ENCODE results near the gene NUDC. TPM values are rescaled to one million over a fixed set of nuclear protein-coding genes. Genes with fewer than 3 reads are reported as not detected.
"Not testable (repeated sequence)": the region's sequence is repeated elsewhere in the genome, so short reads cannot be mapped to it uniquely, and the experiment has no call there.

The NUDC gene
- total RNA-seq, 1 donor from 2014 or later = 101 TPM

DNA sequence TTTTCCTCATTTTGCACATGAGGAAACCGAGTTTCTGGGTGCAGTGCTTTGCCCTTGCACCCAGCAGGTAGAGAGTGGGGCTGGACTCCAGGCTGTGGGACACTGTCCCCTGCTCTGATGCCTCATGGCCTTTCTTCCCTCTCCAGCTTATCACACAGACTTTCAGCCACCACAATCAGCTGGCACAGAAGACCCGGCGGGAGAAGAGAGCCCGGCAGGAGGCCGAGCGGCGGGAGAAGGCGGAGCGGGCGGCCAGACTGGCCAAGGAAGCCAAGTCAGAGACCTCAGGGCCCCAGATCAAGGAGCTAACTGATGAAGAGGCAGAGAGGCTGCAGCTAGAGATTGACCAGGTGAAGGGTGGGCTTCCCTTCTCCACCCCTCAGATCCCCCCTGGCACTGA is 19.8 kb downstream of the NUDC start:
- H3K27ac Mint-ChIP-seq = peak overlapping the region; percentile 41
- H3K4me1 Mint-ChIP-seq (ENCODE audit: low read depth) = peaks cover 13% of the 10 kb centered on the region
- H3K9me3 Mint-ChIP-seq (ENCODE audit: low read depth) = no peaks in the 10 kb centered on the region
- peaks cover 23% of the 10 kb centered on the region for H3K36me3 Mint-ChIP-seq (ENCODE audit: insufficient read depth)
- no peak for DNase-seq (ENCODE audit: low spot score, unreplicated experiment)
- no peaks in the 10 kb centered on the region for H3K27me3 Mint-ChIP-seq
- TF ChIP-seq, protein P1, sequence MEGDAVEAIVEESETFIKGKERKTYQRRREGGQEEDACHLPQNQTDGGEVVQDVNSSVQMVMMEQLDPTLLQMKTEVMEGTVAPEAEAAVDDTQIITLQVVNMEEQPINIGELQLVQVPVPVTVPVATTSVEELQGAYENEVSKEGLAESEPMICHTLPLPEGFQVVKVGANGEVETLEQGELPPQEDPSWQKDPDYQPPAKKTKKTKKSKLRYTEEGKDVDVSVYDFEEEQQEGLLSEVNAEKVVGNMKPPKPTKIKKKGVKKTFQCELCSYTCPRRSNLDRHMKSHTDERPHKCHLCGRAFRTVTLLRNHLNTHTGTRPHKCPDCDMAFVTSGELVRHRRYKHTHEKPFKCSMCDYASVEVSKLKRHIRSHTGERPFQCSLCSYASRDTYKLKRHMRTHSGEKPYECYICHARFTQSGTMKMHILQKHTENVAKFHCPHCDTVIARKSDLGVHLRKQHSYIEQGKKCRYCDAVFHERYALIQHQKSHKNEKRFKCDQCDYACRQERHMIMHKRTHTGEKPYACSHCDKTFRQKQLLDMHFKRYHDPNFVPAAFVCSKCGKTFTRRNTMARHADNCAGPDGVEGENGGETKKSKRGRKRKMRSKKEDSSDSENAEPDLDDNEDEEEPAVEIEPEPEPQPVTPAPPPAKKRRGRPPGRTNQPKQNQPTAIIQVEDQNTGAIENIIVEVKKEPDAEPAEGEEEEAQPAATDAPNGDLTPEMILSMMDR (IDR thresholded peaks at IDR 0.05; ENCODE audit: unreplicated experiment) = no peak
- H3K4me3 Mint-ChIP-seq (ENCODE audit: low read depth) = no peak overlapping the region

DNA sequence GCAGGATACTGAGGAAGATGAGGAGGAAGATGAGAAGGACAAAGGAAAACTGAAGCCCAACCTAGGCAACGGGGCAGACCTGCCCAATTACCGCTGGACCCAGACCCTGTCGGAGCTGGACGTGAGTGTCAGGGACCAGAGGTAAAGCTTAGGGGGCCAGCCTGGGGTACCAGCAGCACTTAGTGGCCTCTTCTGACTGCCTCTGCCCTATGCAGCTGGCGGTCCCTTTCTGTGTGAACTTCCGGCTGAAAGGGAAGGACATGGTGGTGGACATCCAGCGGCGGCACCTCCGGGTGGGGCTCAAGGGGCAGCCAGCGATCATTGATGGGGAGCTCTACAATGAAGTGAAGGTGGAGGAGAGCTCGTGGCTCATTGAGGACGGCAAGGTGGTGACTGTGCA is 21.1 kb downstream of the NUDC start:
- no peak for DNase-seq (ENCODE audit: low spot score, unreplicated experiment)
- H3K4me1 Mint-ChIP-seq (ENCODE audit: low read depth) = peaks cover 14% of the 10 kb centered on the region

DNA sequence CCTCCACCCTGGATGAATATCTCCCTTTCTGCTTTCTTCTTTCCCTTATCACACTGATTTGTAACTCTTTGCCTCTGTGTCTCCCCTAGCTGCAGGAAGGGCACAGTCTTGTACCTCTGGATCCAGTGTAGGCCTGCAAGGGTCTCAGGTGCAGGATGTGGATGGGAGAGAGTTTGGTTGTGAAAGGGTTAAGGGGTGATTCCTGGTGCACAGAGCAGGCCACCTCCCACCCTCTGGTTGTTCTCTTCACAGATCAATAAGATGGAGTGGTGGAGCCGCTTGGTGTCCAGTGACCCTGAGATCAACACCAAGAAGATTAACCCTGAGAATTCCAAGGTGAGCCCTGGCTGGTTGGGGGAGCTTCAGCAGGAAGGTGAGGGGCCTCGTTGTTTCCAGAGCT is 23.6 kb downstream of the NUDC start:
- no peaks in the 10 kb centered on the region for H3K27me3 Mint-ChIP-seq
- H3K27ac Mint-ChIP-seq = peak overlapping the region; percentile 88
- peaks cover 17% of the 10 kb centered on the region for H3K4me1 Mint-ChIP-seq (ENCODE audit: low read depth)
- H3K9me3 Mint-ChIP-seq (ENCODE audit: low read depth) = no peaks in the 10 kb centered on the region
- DNase-seq (ENCODE audit: low spot score, unreplicated experiment) = no peak
- H3K4me3 Mint-ChIP-seq (ENCODE audit: low read depth) = peak overlapping the region; percentile 32
- TF ChIP-seq, protein P1 (IDR thresholded peaks at IDR 0.05; ENCODE audit: unreplicated experiment) = no peak
- H3K36me3 Mint-ChIP-seq (ENCODE audit: insufficient read depth) = peaks cover 30% of the 10 kb centered on the region

More for the DNA sequence above, 21.1 kb downstream of the NUDC start:
- Mint-ChIP-seq H3K27ac (peak overlapping the region; percentile 60), H3K4me3 (ENCODE audit: low read depth) (no peak overlapping the region), H3K9me3 (ENCODE audit: low read depth) (no peaks in the 10 kb centered on the region), H3K27me3 (no peaks in the 10 kb centered on the region), H3K36me3 (ENCODE audit: insufficient read depth) (peaks cover 24% of the 10 kb centered on the region)
- TF ChIP-seq, protein P1 (IDR thresholded peaks at IDR 0.05; ENCODE audit: unreplicated experiment) = no peak

DNA sequence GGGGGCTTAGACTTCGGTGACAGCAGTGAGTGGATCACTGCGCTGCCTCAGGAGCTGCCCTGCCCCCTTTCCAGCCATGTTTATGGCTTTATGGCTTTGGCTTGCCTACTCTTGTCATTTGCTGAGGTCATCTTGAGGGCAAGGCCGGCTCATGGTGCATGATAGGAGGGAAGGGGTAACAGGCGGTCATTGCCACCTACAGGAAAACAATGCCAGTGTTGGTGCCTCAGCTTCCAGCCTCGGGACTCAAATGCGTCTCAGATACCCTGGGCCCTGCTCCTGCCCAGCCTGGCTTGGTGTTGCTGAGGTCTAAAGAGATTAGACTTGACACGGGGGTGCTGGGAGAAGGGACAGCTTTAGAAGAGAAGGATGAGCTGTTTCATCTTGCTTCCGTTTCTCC is 24.2 kb downstream of the NUDC start:
- no peak for DNase-seq (ENCODE audit: low spot score, unreplicated experiment)
- TF ChIP-seq, protein P1 (IDR thresholded peaks at IDR 0.05; ENCODE audit: unreplicated experiment) = no peak
- no peaks in the 10 kb centered on the region for H3K9me3 Mint-ChIP-seq (ENCODE audit: low read depth)
- peak overlapping the region; percentile 32 for H3K4me3 Mint-ChIP-seq (ENCODE audit: low read depth)
- peaks cover 31% of the 10 kb centered on the region for H3K36me3 Mint-ChIP-seq (ENCODE audit: insufficient read depth)
- H3K4me1 Mint-ChIP-seq (ENCODE audit: low read depth) = peaks cover 17% of the 10 kb centered on the region
- H3K27ac Mint-ChIP-seq = peak overlapping the region; percentile 88
- no peaks in the 10 kb centered on the region for H3K27me3 Mint-ChIP-seq

DNA sequence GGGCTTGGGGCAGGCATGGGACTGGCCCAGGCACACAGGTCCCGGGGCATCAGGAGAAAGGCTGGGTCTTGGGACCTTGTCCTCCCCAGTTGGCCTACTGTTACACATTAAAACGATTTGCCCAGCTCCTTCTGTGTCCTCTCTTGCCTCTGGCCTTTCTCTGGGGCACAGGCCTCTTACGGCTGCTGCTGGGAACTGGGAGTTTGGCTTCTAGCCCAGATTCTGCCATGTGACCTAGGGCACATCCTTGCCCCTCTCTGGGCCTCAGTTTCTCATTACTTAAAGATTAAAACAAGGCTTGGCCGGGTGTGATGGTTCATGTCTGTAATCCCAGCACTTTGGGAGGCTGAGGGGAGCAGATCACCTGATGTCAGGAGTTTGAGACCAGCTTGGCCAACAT is 24.7 kb downstream of the NUDC start:
- peak overlapping the region; percentile 88 for H3K27ac Mint-ChIP-seq
- no peaks in the 10 kb centered on the region for H3K9me3 Mint-ChIP-seq (ENCODE audit: low read depth)
- peaks cover 17% of the 10 kb centered on the region for H3K4me1 Mint-ChIP-seq (ENCODE audit: low read depth)
- no peak for DNase-seq (ENCODE audit: low spot score, unreplicated experiment)
- H3K4me3 Mint-ChIP-seq (ENCODE audit: low read depth) = no peak overlapping the region
- H3K27me3 Mint-ChIP-seq = no peaks in the 10 kb centered on the region
- H3K36me3 Mint-ChIP-seq (ENCODE audit: insufficient read depth) = peaks cover 33% of the 10 kb centered on the region
- TF ChIP-seq, protein P1 (IDR thresholded peaks at IDR 0.05; ENCODE audit: unreplicated experiment) = no peak

DNA sequence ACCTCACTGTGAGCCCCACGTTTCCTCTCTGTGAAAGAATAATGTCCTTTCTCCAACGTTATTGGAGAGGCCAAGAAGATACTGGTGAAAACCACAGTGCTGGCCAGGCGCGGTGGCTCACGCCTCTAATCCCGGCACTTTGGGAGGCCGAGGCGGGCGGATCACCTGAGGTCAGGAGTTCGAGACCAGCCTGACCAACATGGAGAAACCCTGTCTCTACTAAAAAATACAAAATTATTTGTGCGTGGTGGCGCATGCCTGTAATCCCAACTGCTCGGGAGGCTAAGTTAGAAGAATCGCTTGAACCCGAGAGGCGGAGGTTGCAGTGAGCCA is 27.1 kb downstream of the NUDC start:
- H3K27me3 Mint-ChIP-seq; H3K27ac Mint-ChIP-seq; DNase-seq (ENCODE audit: low spot score, unreplicated experiment); H3K4me3 Mint-ChIP-seq (ENCODE audit: low read depth); H3K9me3 Mint-ChIP-seq (ENCODE audit: low read depth): not testable (repeated sequence)
- Mint-ChIP-seq H3K4me1 (ENCODE audit: low read depth) (peaks cover 17% of the 10 kb centered on the region), H3K36me3 (ENCODE audit: insufficient read depth) (peaks cover 27% of the 10 kb centered on the region)
